Kidney (tissue), 14 donors: Measurements from ENCODE around the gene TSSK6. TPM values are rescaled to one million over a fixed set of nuclear protein-coding genes. Genes with fewer than 3 reads are reported as not detected.

ENCODE experiments used
- DNase-seq, 5 donors: peaks; one replicate each; pipeline ENCODE4 v3.0.0-alpha.2; 2013 to 2020
- FAIRE-seq: peaks from 2 replicates; lab custom pipeline; 2012; peaks lifted over from hg19 to GRCh38; lab: Jason Lieb, UNC
- H3K27ac ChIP-seq, 2 donors: one replicate each; pipeline ENCODE4 v1.7.0; 2013; ENCODE audit warnings: low read depth in 2 of 2, low read length in 2 of 2, inconsistent platforms in 1 of 2
- H3K27me3 ChIP-seq: one replicate; pipeline ENCODE4 v1.7.1; 2013; ENCODE audit warnings: low read length, inconsistent platforms; ENCODE audit not compliant: control insufficient read depth, insufficient read depth
- H3K36me3 ChIP-seq, 3 donors: one replicate each; pipeline versions ENCODE4 v1.7.0 to v1.7.1; 2013; ENCODE audit warnings: low read length in 3 of 3, control low read depth in 1 of 3, inconsistent platforms in 1 of 3; ENCODE audit not compliant: insufficient read depth in 3 of 3, control insufficient read depth in 2 of 3
- H3K4me1 ChIP-seq, 3 donors: one replicate each; pipeline versions ENCODE4 v1.7.0 to v1.7.1; 2013; ENCODE audit warnings: low read length in 3 of 3, inconsistent platforms in 1 of 3, low read depth in 1 of 3; ENCODE audit not compliant: control insufficient read depth in 2 of 3, insufficient read depth in 2 of 3
- H3K4me3 ChIP-seq, 3 donors: one replicate each; pipeline versions ENCODE4 v1.7.0 to v1.8.1; 2013; ENCODE audit warnings: low read length in 3 of 3, control low read depth in 1 of 3, inconsistent platforms in 1 of 3
- H3K9ac ChIP-seq, 3 donors: one replicate each; pipeline versions ENCODE4 v1.7.0 to v1.7.1; 2013; ENCODE audit warnings: low read length in 3 of 3, control low read depth in 1 of 3, inconsistent platforms in 1 of 3
- H3K9me3 ChIP-seq, 3 donors: one replicate each; pipeline versions ENCODE4 v1.7.0 to v1.7.1; 2013; ENCODE audit warnings: low read length in 3 of 3, control low read depth in 1 of 3, inconsistent platforms in 1 of 3; ENCODE audit not compliant: control insufficient read depth in 2 of 3, insufficient read depth in 1 of 3
- intact Hi-C: fragments of 100-400 bp; cut with DNase I; formaldehyde crosslinking; loops from one replicate; pipeline ENCODE4 v1.11.1; 2022
- polyA plus RNA-seq: library from polyadenylated mRNA; stranded (reverse); fragments of 350-450 nt; fragmentation: Illumina TruSeq; extraction: RNeasy Lipid Tissue Mini Kit (QIAGEN cat#74804); gene quantifications from one replicate; pipeline ENCODE4 v1.2.3, GENCODE V29; 2014; ENCODE audit warnings: low read depth, low replicate concordance; ENCODE audit not compliant: insufficient read depth
- total RNA-seq: library from RNA; stranded (reverse); fragmentation: NEBNext Ultra II Directional; extraction: Animal tissue kit (Norgen Biotek cat#: 25700); gene quantifications from one replicate; pipeline ENCODE4 v1.2.1, GENCODE V29; 2021
- TF ChIP-seq, protein P1 (sequence below): IDR thresholded peaks from 3 replicates; pipeline ENCODE4 v1.5.1; 2012; ENCODE audit warnings: mild to moderate bottlenecking, moderate library complexity, borderline replicate concordance; ENCODE audit not compliant: insufficient read depth; ENCODE audit errors: extremely low read depth
- donor health status: control.
- donor health status: control.
- donor health status: control.
- donor health status: control.
- donor health status: control.
- donor health status: DM: yes; HTN: yes; CAD: no.
- donor health status: Normal renal cell carcinoma (clear cell type).

Gene TSSK6
- total and polyA plus RNA-seq, 2 donors from 2014 or later = 1.4 to 3.7 TPM

DNA sequence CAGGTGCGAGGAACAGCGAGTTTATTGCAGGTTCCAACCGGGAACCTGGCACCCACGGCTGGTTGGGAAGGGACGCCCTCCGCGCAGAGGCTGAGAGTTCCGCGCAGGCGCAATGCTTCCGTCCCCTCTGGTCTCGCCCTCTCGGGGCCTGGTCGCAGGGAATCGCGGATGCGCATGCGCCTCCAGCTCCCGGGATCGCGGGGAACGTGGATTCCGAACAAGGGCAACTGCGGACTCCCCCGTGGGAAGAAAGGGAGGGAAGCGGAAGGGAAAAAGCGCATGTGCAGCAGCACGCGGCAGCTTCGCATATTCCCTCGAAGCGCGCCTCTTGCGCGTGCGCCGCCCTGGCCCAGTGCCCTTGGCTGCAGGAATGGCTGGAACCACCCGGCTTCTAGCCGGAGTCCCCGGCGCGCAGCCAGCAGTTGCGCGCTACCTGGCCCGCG, 1.1 kb downstream of the TSSK6 start:
- H3K27me3 ChIP-seq = no peaks in the 10 kb centered on the region
- intact Hi-C loops = no loop called here
- H3K9me3 ChIP-seq = no peaks in the 10 kb centered on the region
- peaks cover 0 to 9% (median 6%) of the 10 kb centered on the region in 3 donors for H3K4me1 ChIP-seq
- TF ChIP-seq, protein P1, sequence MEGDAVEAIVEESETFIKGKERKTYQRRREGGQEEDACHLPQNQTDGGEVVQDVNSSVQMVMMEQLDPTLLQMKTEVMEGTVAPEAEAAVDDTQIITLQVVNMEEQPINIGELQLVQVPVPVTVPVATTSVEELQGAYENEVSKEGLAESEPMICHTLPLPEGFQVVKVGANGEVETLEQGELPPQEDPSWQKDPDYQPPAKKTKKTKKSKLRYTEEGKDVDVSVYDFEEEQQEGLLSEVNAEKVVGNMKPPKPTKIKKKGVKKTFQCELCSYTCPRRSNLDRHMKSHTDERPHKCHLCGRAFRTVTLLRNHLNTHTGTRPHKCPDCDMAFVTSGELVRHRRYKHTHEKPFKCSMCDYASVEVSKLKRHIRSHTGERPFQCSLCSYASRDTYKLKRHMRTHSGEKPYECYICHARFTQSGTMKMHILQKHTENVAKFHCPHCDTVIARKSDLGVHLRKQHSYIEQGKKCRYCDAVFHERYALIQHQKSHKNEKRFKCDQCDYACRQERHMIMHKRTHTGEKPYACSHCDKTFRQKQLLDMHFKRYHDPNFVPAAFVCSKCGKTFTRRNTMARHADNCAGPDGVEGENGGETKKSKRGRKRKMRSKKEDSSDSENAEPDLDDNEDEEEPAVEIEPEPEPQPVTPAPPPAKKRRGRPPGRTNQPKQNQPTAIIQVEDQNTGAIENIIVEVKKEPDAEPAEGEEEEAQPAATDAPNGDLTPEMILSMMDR = no peak
- no peak overlapping the region for H3K27ac ChIP-seq
- peaks cover 0 to 2% (median 0%) of the 10 kb centered on the region in 3 donors for H3K36me3 ChIP-seq
- peak overlapping the region in 1 of 3 donors; percentile 35 for H3K4me3 ChIP-seq
- DNase-seq (peak; percentile 76 to 93 (median 91)), FAIRE-seq (no peak)
- H3K9ac ChIP-seq = no peak overlapping the region

DNA sequence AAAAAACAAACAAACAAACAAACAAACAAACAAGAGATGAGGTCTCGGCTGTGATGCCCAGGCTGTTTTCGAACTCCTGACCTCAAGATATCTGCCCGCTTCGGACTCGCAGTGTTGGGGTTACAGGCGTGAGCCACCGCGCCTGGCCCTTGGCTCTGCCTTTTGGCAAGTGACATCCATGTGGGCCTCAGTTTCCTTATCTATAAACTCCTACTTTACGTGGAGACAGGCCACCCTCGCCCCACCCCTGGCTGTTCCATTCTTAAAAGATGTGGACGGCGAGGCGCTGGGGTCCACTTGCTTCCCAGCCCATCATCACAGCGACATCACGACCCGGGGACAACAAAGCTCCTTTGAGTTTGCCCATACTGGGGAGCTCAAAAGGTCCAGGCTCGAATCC, 1.7 kb downstream of the TSSK6 start:
- TF ChIP-seq, protein P1 = no peak
- Histone ChIP-seq H3K36me3 (no peaks in the 10 kb centered on the region), H3K4me1 (peaks cover 0 to 9% (median 6%) of the 10 kb centered on the region in 3 donors), H3K27ac (no peak overlapping the region), H3K9ac (no peak overlapping the region), H3K9me3 (no peaks in the 10 kb centered on the region), H3K27me3 (no peaks in the 10 kb centered on the region), H3K4me3 (peak overlapping the region in 1 of 3 donors; percentile 35)
- intact Hi-C loops = no loop called here
- no peak for FAIRE-seq
- peak in 1 of 5 donors; percentile 69 for DNase-seq

DNA sequence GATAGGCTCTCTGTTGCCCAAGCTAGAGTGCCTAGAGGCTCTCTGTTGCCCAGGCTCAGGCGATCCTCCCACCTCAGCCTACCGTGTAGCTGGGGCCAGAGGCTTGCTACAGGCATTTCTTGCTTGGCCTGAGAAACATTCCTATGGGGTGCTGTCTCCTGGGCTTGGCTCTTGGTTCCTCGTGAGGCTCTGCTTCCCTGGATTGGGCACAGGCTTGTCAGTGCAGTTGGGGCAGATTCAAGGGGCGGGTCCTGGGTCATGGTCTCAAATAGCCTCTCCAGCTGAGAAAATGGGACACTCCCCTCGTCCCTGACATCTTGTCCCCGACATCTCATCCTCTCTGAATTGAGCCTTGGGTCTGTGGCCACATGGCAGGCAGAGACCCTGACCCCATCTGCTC, 4.9 kb downstream of the TSSK6 start:
- Histone ChIP-seq H3K9ac (no peak overlapping the region), H3K9me3 (no peaks in the 10 kb centered on the region), H3K27ac (no peak overlapping the region), H3K4me3 (no peak overlapping the region), H3K27me3 (no peaks in the 10 kb centered on the region), H3K36me3 (no peaks in the 10 kb centered on the region), H3K4me1 (peaks cover 0 to 4% (median 2%) of the 10 kb centered on the region in 3 donors)
- DNase-seq (no peak), FAIRE-seq (no peak)
- intact Hi-C loops = no loop called here
- TF ChIP-seq, protein P1 = no peak

DNA sequence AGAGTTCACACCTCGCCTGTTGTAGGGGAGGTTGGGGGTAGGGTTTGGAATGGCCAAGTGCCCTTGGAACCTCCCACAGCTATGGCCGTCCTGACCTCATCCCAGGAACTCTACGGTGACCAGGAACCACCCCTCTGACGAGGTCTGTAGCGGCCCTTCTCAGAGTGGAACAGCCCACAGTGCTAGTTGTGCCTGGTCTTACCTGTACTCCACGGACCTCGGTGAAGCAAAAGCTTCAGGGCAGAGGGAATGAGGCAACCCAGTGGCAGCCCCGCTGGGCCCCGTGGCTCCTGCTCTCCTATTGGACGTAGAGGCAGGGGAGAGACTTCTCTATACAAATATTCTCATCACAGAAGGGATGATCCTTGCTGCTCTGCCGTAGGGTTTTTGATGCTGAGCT, 7.1 kb downstream of the TSSK6 start:
- DNase-seq (no peak), FAIRE-seq (no peak)
- no peaks in the 10 kb centered on the region for H3K4me1 ChIP-seq
- no peaks in the 10 kb centered on the region for H3K27me3 ChIP-seq
- intact Hi-C loops = no loop called here
- no peaks in the 10 kb centered on the region for H3K9me3 ChIP-seq
- peaks cover 0 to 6% (median 6%) of the 10 kb centered on the region in 3 donors for H3K36me3 ChIP-seq
- TF ChIP-seq, protein P1 = no peak
- no peak overlapping the region for H3K27ac ChIP-seq
- H3K9ac ChIP-seq = no peak overlapping the region
- no peak overlapping the region for H3K4me3 ChIP-seq
